22Rv1 (cell line): ENCODE measurements around the gene CELF4.

Experiments
- CTCF ChIP-seq: fragments of 450-650 bp; IDR thresholded peaks from 2 replicates; pipeline ENCODE4 v1.5.1; 2017; ENCODE audit warnings: mild to moderate bottlenecking
- ZFX ChIP-seq: fragments of 450-650 bp; IDR thresholded peaks from 2 replicates; pipeline ENCODE4 v1.6.1; 2017; ENCODE audit warnings: antibody characterized with exemption, borderline replicate concordance

- TF ChIP-seq CTCF = no peak
- no peak for TF ChIP-seq ZFX
Measured at GRCh38 chr18:37235583-37235982, 330.0 kb downstream of the CELF4 start.
